NCI-H2081 treated with DMSO at 0.1 percent for 48 hours (cell line): ENCODE results near the gene SF3A1.
"Not testable (repeated sequence)": the region's sequence is repeated elsewhere in the genome, so short reads cannot be mapped to it uniquely, and the experiment has no call there.

Experiments used
- DNase-seq: peaks from one replicate; lab custom pipeline; 2025; lab: John Stamatoyannopoulos, UW

The SF3A1 gene, protein sequence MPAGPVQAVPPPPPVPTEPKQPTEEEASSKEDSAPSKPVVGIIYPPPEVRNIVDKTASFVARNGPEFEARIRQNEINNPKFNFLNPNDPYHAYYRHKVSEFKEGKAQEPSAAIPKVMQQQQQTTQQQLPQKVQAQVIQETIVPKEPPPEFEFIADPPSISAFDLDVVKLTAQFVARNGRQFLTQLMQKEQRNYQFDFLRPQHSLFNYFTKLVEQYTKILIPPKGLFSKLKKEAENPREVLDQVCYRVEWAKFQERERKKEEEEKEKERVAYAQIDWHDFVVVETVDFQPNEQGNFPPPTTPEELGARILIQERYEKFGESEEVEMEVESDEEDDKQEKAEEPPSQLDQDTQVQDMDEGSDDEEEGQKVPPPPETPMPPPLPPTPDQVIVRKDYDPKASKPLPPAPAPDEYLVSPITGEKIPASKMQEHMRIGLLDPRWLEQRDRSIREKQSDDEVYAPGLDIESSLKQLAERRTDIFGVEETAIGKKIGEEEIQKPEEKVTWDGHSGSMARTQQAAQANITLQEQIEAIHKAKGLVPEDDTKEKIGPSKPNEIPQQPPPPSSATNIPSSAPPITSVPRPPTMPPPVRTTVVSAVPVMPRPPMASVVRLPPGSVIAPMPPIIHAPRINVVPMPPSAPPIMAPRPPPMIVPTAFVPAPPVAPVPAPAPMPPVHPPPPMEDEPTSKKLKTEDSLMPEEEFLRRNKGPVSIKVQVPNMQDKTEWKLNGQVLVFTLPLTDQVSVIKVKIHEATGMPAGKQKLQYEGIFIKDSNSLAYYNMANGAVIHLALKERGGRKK

GRCh38 chr22:30356449-30357235 lies at the start of gene SF3A1, which contains the start of gene CCDC157:
SF3A1 (minus strand) TSS chr22:30356894; CDS start chr22:30356792, 102 bp downstream.
CCDC157 (plus strand) TSS chr22:30357007; CDS start chr22:30366001, 8,994 bp downstream.
- peak; percentile 17 for DNase-seq

DNA sequence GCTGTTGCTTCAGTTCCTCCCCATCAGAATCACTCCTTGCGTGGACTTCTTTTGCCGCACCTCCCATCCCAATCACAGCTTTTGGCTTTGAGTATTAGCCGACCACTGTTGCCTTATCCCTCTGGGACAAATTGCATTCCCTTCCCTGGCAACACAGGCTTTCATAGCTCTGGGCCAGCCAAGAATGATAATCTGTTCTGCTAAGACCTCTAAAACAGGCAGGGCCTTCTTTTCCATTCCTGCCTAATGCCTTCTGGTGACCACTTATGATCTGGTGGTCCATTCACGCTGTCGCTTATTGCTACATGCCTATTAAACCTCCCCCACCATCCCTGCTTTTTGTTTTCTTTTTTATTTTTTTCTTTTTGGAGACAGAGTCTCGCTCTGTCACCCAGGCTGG lies 49.7 kb upstream of the SF3A1 start:
- DNase-seq, result no peak

GRCh38 chr22:30405731-30406130 lies 49.0 kb upstream of the SF3A1 start:
- DNase-seq, result no peak

DNA sequence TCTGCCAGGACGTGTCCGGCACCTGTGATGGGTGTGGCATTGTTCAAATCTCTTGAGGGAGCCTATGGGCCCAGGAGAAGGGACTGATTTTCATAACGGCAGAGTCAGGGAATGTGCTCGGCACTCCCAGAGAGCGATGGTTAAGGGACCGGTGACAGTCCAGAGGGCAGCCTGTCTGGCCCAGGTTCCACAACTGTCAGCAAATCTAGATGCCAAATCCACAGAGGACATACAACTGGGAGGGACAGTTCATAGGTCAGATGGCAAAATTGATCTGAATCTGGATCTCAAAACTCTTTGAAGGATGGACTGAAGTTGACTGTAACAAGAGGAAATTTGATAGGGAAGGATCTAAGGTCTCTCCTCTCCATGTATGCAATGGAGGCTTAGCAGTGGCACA lies 47.6 kb upstream of the SF3A1 start:
- no peak for DNase-seq

DNA sequence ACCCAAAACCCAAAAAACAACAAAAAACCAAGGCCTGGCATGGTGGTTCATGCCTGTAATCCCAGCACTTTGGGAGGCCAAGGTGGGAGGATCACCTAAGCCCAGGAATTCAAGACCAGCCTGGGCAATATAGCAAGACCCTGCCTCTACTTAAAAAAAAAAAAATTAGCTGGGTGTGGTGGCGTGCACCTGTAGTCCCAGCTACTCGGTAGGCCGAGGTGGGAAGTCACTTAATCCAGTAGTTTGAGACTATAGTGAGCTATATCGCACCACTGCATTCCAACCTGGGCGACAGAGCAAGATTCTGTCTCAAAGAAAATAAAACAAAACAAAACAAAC lies 46.0 kb upstream of the SF3A1 start:
- DNase-seq, result not testable (repeated sequence)

DNA sequence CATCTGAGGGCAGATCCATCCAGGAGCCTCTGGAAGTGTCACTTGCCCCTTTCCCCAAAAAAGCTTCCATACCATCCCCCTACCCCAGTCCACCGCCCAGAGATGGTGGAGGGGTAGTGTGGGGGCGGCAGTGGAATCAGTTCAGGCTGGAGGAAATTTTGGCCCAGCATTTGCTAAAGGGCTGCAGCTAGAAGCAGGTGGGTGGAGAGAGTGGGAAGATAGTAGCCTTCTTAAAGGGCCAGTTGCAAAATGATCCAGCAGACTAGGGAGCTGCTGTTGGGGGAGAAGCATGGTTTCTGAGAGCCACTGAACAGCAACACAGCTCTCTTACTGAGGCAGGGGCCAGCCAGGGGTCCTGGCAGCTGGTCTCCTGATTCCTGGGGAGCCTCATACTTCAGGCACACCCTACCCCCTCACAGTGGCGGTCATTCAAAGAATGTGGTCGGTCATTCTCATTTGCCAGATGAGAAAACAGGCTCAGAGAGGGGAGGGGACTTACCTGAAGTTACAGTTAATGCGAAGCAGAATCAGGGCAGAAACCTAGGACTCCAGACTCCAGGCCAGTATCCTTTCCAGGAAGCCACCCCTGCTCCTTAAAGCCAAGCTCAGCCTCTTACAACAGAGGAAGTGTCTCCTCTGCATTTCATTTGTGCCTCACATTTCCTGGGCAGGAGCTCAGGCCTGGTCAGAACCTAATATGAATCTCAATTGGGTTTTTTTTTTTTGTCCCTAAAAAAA lies 45.5 kb upstream of the SF3A1 start:
- no peak for DNase-seq

DNA sequence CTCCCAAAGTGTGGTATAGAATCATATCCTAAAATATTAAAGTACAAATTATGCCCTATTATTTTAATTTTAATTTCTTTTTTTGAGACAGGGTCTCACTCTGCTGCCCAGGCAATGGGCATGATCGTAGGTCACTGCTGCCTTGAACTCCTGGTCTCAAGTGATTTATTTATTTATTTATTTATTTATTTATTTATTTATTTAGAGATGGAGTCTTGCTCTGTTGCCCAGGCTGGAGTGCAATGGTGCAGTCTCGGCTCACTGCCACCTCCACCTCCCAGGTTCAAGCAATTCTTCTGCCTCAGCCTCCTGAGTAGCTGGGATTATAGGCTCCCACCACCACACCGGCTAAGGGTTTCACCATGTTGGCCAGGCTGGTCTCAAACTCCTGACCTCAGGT lies 44.3 kb upstream of the SF3A1 start:
- DNase-seq, result not testable (repeated sequence)

- DNase-seq, result no peak
Observed at GRCh38 chr22:30400159-30400558, 43.5 kb upstream of the SF3A1 start.

DNA sequence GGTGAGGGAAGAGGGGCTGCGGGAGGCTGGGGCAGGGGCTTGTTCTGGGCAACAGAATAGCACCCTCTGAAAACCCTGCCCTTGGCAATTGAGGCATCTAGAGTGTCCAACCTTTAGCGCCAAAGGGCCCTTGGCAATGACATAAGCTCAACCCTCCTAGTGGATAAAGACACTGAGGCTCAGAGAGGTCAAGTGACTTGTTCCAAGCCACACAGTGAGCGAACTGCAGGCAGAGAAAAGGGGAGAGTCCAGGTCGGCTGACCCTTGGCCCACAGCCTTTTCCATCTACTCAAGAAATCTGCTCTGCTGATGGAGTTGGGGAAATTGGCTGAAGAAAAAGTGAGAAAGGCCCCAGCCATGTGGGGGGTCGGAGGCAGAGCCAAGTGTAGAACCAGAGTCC lies 43.0 kb upstream of the SF3A1 start:
- no peak for DNase-seq

DNA sequence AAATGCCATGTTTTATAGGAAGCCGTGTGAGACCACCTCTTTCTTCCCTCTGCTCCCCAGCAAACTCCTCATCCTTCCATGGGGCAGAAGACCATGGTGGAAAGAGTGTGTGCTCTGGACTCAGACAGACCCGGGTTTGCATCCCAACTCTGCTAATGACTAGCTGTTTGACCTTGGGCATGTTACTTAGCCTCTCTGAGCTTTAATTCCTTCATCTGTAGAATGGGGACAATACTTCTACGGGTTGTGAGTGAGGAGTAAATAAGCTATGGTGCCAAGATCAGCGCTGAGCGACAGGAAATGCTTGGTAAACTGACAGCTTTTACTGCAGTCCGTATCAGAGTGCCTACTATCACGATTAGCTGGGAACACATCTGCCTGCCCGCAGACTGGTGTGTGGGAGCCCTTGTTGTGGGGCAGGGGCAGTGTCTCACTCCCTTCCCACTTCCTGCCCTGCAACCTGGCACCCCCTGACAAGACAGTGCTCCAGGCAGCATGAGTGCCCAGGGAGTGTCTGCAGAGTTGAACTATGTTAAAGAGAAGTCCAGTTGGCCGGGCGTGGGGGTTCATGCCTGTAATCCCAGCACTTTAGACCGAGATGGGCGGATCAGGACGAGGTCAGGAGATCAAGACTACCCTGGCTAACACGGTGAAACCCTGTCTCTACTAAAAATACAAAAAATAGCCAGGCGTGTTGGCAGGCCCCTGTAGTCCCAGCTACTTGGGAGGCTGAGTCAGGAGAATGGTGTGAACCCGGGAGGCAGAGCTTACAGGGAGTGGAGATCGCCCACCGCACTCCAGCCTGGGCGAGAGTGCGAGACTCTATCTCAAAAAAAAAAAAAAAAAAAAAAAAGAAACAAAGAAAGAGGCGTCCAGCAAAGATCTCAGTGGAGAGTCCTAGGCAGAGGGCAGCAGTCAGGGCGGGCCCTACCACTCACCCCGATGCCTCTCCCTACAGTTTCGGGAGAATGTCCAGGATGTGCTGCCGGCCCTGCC lies 42.3 kb upstream of the SF3A1 start:
- no peak for DNase-seq

DNA sequence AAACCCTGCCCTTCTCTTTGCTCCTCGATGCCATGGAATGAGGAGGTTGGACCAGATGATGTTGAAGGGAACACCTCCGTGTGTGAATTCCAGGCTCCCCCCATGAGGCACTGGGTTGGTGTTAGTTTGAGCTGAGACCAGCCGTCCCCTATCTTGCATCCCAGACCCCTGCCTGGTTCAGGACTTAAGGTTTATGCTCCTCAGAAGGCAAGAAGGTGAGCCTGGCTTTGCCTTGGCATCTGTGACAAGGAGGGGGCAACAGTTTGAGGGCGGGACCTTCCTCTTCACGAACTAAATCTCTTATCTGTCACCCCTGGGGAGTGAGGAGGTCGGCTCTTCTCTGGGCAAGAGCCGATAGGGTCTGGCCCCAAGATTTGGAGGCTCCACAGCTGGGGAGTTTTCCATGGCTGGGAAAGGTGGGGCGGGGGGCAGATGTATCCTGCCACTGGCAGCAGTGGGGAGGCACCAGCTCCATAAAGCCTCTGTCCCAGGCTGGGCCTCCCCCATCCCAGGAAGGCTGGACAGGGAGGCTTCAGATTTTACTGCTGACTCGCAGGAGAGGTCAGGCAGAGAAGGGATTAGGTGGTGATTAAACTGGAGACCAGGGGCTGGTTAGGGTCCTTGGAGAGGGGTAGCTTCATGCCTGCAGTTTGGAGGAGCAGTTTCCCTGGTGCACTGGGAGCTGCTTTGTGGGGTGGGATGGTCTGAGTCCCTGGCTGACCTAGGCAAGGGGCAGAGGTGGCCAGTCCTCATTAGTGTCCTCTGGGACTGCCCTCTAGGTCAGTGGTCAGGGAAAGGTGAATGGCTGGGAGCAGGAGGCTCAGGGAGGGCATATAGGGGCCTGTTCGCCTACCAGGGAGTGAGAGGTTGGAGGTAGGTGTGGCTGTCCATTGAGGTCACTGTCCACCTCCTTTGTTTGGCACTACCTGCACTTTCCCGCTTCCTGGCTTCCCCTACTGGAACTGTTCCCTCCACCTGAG lies 41.3 kb upstream of the SF3A1 start:
- no peak for DNase-seq

- DNase-seq, result no peak
Observed at GRCh38 chr22:30396871-30397655, 40.4 kb upstream of the SF3A1 start, which contains the start of gene SEC14L2. SEC14L2 (plus strand) TSS chr22:30397018; CDS start chr22:30397117, 99 bp downstream.

DNA sequence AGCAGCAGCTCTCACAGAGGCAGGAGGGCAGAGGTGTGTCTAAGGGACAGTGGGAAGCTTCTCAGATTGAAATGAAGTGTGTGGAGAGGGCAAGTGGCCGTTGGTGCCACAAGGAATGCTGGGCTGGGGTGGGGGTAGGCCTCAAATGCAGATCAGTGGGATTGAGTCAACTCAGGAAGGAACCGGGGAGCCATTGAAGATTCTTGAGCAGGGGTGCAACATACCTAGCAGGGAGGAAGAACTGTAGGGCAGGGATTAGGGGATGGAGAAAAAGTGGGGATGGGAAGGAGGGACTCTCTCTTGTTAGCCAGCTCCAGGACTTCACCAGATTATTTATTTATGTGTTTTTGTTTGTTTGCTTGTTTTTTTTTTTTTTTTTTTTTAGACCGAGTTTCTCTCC lies 37.2 kb upstream of the SF3A1 start:
- DNase-seq, result no peak

GRCh38 chr22:30393322-30393680 lies 36.6 kb upstream of the SF3A1 start:
- no peak for DNase-seq

- DNase-seq, result no peak
Observed at GRCh38 chr22:30392661-30393321, 36.1 kb upstream of the SF3A1 start.

- DNase-seq, result no peak
Observed at GRCh38 chr22:30390974-30391691, 34.4 kb upstream of the SF3A1 start.
